GM12891 (cell line): ENCODE measurements around the gene PLCB1.

Experiments used
- PAX5 ChIP-seq: IDR thresholded peaks from 2 replicates; pipeline ENCODE4 v1.6.1; 2011; ENCODE audit warnings: low read length, moderate library complexity, mild to moderate bottlenecking; ENCODE audit not compliant: insufficient read depth, severe bottlenecking
- POLR2A ChIP-seq: IDR thresholded peaks from 2 replicates; pipeline ENCODE4 v1.6.1; 2011; ENCODE audit warnings: low read depth, low read length, control low read depth
- POLR2AphosphoS5 ChIP-seq: IDR thresholded peaks from 2 replicates; pipeline ENCODE4 v1.6.1; 2011; ENCODE audit warnings: low read depth, low read length, control low read depth

DNA sequence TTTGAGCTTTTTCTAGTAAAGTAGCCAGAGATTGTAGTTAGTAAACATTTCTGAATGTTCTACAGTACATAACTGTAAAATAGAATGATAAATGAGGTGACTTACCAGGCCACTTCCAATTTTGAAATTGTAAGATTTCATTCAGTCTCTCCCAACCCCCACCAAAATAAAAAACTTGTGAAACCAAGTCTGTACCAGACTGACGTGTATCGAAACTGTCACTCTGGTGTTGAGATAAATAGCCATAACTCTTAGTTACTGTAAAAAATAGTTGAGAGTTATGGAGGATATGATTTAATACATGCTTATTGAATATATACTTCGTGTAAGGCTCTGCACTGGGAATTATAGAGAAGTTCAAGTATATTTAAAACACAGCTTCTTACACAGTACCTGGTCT is 455.7 kb downstream of the PLCB1 start:
- no peak for TF ChIP-seq POLR2A
- TF ChIP-seq POLR2AphosphoS5, result no peak
- no peak for TF ChIP-seq PAX5
